GM21423 (cell line): ENCODE results near the gene CHP2.
"Not testable (repeated sequence)": the region's sequence is repeated elsewhere in the genome, so short reads cannot be mapped to it uniquely, and the experiment has no call there.

Experiments used
- ATAC-seq: cut with Tn5 transposase; IDR thresholded peaks from one replicate; pipeline ENCODE4 v1.9.1; 2021; ENCODE audit warnings: mild to moderate bottlenecking, moderate library complexity; ENCODE audit not compliant: unreplicated experiment

CHP2 gene

DNA sequence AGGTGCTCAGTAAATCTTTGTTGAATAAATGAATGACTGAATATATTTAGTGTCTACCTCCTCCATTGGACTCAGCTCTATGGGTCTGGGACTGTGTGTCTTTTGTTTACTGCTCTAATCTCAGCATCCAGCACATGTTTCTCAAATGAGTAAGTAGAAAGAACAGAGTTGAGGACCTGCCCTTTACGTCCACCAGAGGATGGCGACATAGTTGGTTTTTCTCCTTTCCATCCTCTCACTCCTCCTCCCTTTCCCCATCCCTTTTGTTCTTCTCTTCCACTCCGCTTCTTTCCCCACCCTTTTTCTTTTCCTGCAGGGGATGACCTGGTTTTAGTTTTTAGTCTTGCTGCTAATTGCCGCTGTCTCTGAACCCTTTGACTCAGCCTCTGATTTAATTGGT, 12.1 kb upstream of the CHP2 start:
- no peak for ATAC-seq

DNA sequence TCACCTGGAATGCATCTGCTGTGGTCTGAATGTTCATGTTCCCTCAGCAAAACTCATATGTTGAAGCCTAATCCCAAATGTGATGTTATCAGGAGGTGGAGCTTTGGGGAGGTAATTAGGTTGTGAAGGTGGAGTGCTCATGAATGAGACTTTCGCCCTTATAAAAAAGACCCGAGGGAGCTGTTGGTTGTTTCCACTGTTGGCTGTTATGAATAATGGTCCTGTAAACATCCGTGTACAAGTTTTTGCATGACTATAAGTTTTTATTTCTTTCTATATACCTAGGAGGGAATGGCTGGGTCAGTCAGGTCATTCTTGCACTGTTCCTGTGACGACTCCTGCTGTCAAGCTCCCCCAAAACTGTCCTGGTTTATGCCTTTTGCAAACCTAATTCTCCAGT, 9.6 kb upstream of the CHP2 start:
- no peak for ATAC-seq

DNA sequence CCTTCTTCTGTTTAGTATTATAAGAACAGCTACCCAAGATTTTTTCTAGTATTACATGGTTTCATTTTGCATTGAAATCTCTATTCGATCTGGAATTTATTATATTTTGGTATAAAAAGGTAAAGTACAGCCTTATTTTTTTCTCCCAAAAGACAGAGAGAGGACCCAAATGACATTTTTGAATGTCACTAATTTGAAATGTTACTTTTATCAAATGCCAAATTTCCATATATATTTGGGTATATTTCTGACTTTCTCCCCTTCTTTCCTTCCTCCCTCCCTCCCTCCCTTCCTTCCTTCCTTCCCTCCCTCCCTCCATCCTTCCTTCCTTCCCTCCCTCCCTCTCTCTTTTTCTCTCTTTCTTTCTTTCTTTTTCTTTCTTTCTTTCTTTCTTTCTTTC, 6.2 kb upstream of the CHP2 start:
- ATAC-seq, result no peak

DNA sequence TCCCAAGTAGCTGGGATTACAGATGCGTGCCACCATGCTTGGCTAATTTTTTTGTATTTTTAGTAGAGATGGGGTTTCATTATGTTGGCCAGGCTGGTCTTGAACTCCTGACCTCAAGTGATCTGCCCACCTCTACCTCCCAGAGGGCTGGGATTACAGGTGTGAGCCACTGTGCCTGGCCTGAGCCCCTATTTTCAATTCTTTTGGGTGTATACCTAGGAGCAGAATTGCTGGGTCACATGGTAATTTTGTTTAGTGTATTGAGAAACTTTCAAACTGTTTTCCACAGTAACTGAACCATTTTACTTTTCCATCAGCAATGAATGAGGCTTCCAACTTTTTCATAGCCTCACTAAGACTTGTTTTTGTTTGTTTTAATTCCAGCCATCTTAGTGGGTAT, 3.8 kb upstream of the CHP2 start:
- ATAC-seq, result not testable (repeated sequence)

DNA sequence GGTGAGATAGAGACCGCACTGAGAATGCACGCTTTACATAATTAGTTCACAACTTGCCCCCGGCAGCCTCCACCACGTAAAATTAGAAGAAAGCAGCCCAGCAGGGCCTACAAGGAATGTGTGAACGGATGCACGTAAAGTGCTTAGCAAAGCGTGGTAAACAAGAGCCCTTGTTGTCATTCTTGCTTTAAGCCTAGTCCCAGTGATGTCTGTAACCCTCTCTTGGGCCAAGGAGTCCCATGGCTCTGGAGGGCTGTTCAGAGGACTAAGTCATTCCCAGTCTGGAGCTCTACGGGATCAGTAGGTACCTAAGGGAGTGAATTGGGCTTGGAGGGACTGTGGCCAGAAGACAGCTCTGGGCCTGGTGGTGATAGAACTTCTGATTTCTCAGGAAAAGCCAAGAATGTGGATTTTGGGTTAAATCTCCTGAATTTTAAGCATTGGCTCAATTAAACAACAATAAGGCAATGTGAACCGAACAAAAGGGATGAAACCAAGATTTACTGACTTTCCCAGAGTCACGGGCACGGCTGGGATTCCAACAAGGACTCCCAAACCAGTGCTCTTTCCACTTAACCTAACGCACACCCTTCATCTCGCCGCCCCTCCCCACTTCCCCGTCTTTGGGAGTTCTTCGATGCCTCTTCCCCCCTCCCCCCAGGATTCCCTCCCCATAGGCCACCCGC, 775 bp upstream of the CHP2 start:
- ATAC-seq, result no peak

DNA sequence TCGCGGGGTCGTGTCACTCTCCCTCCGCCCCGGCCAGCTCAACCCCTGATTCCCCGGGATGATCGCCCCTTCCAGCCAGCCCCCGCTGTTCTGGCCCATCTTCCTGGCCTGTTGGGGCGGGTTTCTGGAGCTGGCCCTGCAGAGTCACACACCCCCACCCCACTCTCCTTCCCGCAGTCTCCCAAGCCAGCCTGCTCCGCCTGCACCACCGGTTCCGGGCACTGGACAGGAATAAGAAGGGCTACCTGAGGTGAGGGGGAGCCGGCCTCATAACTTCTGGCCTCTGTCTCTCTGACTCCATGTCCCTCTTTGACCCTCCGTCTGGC, 621 bp downstream of the CHP2 start:
- no peak for ATAC-seq

DNA sequence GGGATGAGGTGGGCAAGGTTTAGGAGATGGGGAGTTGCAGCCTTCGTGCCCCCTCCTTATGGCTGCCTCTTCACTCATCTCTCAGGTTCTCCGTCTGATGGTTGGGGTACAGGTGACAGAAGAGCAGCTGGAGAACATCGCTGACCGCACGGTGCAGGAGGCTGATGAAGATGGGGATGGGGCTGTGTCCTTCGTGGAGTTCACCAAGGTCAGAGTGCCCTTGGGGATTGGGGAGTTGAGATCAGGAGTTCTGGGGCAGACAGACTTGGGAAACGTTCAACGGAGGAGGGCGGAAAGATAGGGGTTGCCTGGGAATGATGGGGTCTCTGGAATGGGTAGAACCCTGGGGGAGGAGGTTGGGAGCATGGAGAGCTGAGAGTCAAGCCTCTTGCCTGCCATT, 2.3 kb downstream of the CHP2 start:
- no peak for ATAC-seq

DNA sequence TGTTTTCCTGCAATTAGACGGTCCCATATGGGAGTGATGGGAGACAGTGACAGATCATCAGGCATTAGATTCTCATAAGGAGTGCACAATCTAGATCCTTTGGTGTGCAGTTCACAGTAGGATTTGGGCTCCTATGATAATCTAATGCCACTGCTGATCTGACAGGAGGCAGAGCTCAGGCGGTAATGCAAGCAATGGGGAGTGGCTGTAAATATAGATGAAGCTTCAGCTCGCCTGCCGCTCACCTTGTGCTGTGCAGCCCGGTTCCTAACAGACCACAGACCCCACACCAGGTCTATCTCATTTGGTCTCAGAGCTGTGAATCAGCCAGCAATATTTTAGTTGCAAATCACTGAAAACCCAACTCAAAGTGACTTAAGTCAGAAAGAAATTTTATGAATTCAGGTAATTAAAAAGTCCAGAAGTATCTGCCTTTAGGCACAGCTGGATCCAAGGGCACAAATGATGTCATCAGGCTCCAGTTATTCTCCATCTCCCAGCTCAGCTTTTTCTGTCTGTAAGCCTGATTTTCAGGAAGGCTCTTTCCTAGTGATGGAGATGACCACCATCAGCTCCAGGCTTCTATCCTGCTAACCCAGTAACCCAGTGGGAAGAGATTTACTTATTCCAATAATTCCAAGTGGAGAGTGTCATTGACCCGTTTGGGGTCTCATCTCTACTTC, 3.3 kb downstream of the CHP2 start:
- no peak for ATAC-seq

DNA sequence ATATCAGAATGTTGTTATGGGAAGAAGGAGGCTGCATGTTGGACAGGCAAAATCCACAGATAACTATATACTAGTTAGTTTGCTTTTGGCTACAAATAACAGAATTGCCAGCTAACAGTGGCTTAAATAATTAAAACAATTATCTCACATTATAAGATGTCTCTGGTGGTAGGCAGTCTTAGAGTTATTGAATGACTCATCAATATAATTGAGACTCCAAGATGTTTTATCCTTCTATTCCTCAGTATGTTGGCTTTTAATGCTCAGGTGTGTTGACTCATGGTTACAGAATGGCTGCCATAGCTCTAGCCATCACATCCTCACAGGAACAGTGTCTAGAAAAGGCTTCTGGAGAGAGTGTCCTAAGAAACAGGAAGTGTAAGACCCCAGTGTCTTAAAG, 11.1 kb downstream of the CHP2 start:
- no peak for ATAC-seq

DNA sequence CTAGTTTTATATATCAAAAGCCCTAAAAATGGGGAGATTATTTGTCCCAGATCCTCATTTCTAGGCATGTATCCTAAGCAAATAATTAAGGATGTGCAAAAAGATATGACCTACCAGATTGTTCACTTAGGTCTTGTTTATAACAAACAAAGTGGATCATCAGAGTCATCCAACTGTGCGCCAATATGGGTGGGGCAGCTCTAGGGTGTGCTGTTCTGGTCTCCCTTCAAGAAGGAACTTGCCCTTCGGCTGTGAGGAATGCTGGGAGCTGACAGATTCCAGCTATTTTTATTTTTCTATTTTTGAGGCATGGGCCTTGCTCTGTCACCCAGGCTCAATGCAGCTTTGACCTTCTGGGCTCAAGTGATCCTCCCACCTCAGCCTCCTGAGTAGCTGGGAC, 13.8 kb downstream of the CHP2 start:
- no peak for ATAC-seq

DNA sequence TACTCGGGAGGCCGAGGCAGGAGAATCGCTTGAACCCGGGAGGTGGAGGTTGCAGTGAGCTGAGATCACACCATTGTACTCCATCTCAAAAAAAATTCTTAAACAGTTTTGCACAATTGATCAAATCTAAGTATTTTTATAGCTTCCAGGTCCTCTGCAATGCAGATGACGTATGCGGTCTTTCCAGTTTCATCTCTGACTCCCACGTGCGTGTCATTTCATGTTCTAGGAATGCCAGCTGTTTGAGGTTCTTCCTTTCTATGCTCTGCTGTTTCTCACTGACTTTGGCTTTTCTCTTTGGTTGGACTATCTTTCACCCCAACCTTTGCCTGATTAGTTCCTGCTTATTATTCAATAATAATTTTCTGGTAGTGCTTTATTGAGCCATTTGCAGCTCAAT, 16.2 kb downstream of the CHP2 start:
- no peak for ATAC-seq

DNA sequence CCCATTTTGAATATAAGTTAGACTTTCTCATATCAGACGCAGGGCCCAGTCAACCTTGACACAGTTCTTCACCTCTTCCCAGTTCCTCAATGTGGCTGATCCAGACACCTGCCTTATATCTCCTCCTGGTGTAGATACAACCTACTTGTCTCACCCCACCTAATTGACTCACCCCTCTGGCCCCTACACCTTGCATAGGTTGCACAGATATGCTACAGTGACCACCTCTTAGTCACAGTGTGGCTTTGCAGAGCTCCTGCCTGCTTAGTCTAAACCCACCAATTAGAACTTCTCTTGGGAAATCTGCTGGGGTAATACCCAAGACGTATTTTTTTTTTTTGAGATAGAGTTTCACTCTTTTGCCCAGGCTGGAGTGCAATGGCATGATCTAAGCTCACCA, 16.8 kb downstream of the CHP2 start:
- ATAC-seq, result no peak

DNA sequence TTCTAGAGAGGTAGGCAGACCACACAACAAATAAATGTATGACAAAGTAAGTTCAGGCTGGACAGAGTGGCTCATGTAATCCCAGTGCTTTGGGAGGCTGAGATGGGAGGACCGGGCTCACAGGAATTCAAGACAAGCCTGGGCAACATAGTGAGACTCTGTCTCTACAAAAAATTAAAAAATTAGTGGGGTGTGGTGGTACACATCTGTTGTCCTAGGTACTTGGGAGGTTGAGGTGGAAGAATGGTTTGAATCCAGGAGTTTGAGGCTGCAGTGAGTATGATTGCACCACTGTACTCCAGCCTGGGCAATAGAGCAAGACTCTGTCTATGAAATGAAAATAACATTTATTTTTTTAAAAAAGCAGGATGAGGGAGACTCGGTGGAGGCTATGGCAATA, 18.5 kb downstream of the CHP2 start:
- ATAC-seq, result no peak

DNA sequence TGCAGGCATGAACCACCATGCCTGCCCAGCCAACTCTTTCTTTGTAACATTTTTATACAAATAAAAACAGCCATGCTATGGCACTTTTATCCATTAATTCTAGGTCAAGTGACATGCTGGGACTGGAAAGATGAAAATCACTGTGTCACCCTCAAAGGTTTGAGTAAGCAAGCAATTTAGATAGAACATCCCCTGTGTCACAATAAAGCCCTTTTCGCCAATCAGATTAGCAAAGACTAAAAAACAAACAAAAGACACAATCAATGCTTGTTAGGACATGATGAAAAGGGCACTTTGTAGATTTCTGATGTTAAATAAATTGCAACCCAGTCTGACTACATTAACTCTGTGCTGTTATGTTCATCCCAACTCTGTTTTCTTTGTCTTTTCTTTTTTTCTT, 26.4 kb downstream of the CHP2 start:
- ATAC-seq, result no peak

DNA sequence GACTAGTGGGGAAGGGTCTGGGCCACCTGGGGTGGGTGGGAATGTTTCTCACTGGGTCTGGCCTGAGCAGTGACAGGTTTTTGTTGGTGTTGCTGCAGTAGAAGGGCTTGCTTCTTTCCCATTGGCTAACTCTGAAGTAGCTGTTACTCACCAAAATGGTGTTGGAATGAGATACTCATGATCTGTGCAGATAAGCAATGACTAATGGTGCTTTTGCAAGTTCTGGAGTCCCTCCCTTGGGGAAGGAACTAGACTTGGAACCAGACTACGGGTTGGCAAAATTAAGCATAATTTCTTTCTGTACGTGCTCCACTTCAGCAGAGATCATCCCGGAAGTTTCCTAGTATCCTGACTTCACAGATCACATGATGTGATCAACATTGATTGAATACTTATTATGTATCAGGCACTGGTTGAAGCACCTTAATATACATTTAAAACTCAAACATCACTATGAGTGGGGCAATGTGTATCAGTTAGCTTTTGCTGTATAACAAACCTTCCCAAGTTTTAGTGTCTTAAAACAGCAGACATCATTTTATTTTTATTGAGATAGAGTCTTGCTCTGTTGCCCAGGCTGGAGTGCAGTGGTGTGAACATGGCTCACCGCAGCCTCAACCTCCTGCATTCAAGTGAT, 30.1 kb downstream of the CHP2 start:
- ATAC-seq, result no peak

DNA sequence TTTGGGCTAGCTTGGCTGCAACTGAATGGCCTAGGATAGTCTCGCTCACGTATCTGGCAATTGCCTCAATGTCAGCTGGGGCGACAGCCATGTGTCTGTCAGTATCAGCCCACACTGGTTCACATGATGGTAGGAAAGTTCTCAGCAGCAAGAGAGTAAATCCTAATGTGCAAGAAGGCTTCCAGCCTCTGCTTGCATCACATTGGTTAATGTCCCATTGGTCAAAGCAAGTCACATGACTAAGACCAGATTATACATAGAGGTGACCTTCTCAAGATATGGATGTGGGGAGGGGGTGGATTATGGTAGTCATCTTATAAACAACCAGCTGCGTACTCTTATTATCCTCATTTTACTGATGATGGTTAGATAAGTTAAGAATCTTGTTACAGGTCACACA, 31.0 kb downstream of the CHP2 start:
- ATAC-seq, result no peak

DNA sequence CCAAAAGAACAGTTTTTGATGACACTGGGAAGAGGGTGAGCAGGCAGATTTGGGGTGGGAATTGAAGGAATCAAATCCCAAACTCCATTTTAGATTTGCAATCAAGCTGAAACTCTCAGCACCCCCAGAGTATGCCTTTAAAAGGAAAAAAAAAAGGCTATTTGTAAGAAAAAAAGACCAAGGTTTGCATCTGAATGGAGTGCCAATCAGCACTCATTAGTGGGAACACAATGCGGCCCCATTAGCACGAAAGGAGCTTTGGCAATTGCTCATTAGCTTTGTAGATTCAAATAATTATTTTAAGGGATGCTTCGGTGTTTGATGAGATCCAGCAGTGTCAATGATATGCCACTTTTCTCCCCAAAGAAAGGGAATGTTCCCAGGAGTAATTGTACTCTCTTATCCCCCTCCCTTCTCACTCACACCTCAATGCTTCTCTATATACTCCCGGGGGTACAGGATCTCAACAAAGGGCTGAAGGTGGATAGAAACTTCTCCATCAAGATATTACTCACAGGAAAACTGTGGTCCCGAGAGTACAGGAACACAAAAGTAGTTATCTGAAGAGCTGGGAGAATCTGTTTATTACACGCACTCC, 32.2 kb downstream of the CHP2 start:
- ATAC-seq, result no peak

DNA sequence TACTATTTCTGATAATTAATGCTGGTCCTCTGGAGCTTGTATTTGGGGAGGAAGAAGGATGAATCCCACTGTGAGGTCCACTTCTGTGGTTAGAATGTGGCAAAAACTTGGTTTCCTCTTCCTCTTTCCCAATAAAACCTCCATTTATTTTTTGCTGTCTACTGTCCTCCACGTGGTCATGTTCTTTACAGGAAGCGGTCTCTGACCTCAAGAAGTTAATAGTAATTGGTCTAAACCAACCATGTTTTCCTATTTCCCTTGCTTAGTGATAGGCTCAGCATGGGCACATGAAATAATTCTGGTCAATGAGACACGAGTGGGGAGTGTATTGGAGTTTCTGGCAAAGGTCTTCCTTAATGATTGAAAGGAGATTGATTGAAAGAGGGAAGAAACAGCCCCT, 33.9 kb downstream of the CHP2 start:
- ATAC-seq, result no peak

DNA sequence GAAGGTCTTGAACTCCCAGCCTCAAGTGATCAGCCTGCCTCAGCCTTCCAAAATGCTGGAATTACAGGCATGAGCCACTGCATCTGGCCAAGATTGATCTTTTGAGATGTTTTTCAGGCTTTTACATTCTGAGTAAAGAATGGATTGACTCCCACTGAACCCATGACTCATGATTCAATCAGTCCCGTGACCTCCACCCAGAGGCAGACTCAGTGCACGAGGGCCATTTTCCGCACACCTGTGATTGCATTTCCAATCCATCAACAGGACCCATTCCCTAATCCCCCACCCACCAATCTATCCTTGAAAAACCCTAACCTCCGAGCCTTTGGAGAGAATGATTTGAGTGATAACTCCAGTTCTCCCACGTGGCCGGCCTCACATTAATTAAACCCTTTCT, 40.6 kb downstream of the CHP2 start:
- ATAC-seq, result no peak

DNA sequence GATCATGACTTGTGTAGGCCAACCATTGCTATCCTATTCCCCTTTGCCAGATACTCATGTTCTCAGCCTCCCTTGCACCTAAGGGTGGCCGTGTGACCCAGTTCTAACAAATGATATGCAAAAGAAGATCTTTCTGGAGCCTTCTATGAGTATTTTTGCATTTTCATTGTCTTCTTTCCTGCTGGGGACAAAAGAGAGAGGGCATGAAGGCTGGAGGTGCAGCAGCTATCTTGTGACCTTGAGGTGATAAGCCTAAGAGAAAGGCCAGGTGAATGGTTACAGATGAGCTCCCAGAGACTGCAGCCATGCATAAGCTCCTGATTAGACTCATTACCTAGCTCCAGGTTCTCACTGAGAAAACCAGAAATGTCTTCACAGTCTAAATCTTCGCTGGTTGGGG, 42.1 kb downstream of the CHP2 start:
- no peak for ATAC-seq

DNA sequence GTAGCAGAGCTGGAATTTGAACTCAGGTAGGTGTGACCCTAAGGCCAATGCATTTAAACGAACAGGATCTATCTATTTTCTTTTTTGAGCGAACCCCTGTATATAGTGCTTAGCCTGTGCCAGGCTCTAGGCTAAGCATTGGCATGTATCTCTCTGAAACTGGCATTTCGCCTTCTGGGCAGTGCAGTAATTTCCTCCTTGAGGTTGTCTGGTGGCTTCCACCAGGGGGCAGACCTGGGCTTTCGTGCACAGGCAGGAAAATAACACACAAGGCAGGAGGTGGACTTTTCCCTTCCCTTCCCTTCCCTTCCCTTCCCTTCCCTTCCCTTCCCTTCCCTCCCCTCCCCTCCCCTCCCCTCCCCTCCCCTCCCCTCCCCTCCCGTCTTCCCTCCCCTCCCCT, 46.6 kb downstream of the CHP2 start:
- no peak for ATAC-seq

DNA sequence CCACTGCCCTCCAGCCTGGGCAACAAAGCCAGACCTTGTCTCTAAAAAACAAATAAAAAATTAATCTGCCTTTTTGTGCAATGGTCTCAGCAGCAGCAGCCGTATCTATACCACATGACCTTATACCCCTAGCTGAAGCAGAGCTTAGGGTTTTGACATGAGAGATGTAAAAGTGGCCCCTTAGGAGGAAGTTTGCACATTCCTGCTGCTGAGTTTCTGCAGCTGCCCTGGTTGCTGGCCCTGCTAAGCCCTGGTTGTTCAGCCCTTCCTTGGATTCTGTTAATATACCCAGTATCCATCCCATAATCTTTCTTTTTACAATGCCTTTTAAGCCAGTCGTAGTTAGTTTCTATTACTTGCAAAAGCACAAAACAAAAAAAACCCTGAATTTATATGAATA, 48.0 kb downstream of the CHP2 start:
- ATAC-seq, result no peak
